HEK293T (cell line): ENCODE results near the gene COL23A1.

Source experiments
- BHLHE40 ChIP-seq: fragments of 450-650 bp; IDR thresholded peaks from 2 replicates; pipeline ENCODE4 v1.6.1; 2016; ENCODE audit warnings: mild to moderate bottlenecking, moderate library complexity, borderline replicate concordance
- SUZ12 ChIP-seq: fragments of 450-650 bp; IDR thresholded peaks from 2 replicates; pipeline ENCODE4 v1.6.1; 2016; ENCODE audit warnings: mild to moderate bottlenecking

- TF ChIP-seq SUZ12 (no peak), BHLHE40 (no peak)
Observed at GRCh38 chr5:178560911-178561310, 29.3 kb downstream of the COL23A1 start.
